ENCODE measurements around the gene MUC6. TPM values are rescaled to one million over a fixed set of nuclear protein-coding genes. Genes with fewer than 3 reads are reported as not detected.

The MUC6 gene, protein sequence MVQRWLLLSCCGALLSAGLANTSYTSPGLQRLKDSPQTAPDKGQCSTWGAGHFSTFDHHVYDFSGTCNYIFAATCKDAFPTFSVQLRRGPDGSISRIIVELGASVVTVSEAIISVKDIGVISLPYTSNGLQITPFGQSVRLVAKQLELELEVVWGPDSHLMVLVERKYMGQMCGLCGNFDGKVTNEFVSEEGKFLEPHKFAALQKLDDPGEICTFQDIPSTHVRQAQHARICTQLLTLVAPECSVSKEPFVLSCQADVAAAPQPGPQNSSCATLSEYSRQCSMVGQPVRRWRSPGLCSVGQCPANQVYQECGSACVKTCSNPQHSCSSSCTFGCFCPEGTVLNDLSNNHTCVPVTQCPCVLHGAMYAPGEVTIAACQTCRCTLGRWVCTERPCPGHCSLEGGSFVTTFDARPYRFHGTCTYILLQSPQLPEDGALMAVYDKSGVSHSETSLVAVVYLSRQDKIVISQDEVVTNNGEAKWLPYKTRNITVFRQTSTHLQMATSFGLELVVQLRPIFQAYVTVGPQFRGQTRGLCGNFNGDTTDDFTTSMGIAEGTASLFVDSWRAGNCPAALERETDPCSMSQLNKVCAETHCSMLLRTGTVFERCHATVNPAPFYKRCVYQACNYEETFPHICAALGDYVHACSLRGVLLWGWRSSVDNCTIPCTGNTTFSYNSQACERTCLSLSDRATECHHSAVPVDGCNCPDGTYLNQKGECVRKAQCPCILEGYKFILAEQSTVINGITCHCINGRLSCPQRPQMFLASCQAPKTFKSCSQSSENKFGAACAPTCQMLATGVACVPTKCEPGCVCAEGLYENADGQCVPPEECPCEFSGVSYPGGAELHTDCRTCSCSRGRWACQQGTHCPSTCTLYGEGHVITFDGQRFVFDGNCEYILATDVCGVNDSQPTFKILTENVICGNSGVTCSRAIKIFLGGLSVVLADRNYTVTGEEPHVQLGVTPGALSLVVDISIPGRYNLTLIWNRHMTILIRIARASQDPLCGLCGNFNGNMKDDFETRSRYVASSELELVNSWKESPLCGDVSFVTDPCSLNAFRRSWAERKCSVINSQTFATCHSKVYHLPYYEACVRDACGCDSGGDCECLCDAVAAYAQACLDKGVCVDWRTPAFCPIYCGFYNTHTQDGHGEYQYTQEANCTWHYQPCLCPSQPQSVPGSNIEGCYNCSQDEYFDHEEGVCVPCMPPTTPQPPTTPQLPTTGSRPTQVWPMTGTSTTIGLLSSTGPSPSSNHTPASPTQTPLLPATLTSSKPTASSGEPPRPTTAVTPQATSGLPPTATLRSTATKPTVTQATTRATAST (N-terminal part only)
- polyA plus RNA-seq (2013, experiment 1 of 2) = not detected
- polyA plus RNA-seq (2013, experiment 2 of 2) = not detected

DNA sequence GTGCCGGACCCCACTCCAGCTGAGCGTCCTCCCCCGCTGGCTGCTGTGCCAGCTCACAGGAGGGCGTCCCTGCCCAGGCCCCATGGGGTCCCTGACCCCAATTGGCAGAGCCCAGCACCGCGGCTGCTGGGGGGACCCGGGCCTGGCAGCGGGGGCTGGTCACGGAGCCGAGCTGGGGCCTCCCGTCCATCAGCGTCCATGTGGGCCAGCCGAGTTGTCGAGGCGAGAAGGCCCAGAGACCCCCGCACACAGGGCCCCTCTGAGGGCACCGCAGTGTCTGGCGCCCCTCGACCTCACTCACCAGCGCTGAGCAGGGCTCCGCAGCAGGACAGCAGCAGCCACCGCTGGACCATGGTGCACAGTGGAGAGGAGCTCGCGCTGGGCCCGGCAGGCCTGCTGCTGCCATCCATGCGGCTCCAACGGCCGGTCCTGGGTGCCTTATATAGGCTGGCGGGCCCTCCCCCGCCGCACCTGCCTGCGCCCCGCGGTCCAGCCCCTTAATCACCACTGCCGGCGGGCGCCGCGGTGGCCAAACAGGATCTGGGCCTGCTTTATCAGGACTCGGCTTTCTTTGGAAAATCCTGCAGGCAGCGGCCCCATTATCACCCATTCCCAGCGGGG lies at the start of gene MUC6:
Gene MUC6 (minus strand): TSS at position 416 of the 621 bp plus-strand sequence. CDS start 63 bp downstream, at position 353.
- Histone ChIP-seq H2AK5ac (ENCODE audit: low read length, severe bottlenecking) (no peak within 1 kb of the TSS), H2BK15ac (ENCODE audit: low read depth, poor library complexity, severe bottlenecking) (peak within 1 kb of the TSS; percentile 31), H4K8ac (ENCODE audit: low read length) (no peak within 1 kb of the TSS), H3K4ac (ENCODE audit: low read depth in 1 of 2, low read length in 2 of 2) (no peak within 1 kb of the TSS), H2AFZ (ENCODE audit: low read depth, low read length) (no peak within 1 kb of the TSS), H3K4me2 (ENCODE audit: low read length, poor library complexity, severe bottlenecking) (no peak within 1 kb of the TSS), H2BK120ac (ENCODE audit: low read depth, low read length) (no peak within 1 kb of the TSS), H3K14ac (ENCODE audit: low read length in 2 of 2) (no peak within 1 kb of the TSS), H3K23ac (ENCODE audit: low read length in 2 of 2) (no peak within 1 kb of the TSS), H3K9me3 (ENCODE audit: control insufficient read depth, low read length) (no peaks in the 10 kb centered on the region), H4K91ac (ENCODE audit: low read length) (no peak within 1 kb of the TSS), H3K36me3 (ENCODE audit: control insufficient read depth in 1 of 2, insufficient read depth in 2 of 2, low read depth in 1 of 2, low read length in 2 of 2) (no peaks in the 10 kb centered on the region), H3K27me3 (ENCODE audit: control insufficient read depth in 1 of 2, insufficient read depth in 1 of 2, low read length in 2 of 2) (peaks cover 0 to 45% of the 10 kb centered on the region in 2 experiments), H3K4me1 (ENCODE audit: control insufficient read depth, insufficient read depth, low read depth, low read length) (peaks cover 3% of the 10 kb centered on the region), H3K4me3 (ENCODE audit: insufficient read depth in 1 of 2, low read depth in 1 of 2, low read length in 2 of 2) (no peak within 1 kb of the TSS), H2BK5ac (ENCODE audit: low read depth, low read length, poor library complexity, severe bottlenecking) (no peak within 1 kb of the TSS), H3K9ac (ENCODE audit: low read length) (no peak within 1 kb of the TSS), H3K27ac (ENCODE audit: low read length, poor library complexity, severe bottlenecking) (no peak within 1 kb of the TSS), H3K79me1 (replicated peaks; ENCODE audit: low read length, poor library complexity, severe bottlenecking) (no peaks in the 10 kb centered on the region), H2BK12ac (ENCODE audit: low read length in 2 of 2) (no peak within 1 kb of the TSS), H3K18ac (ENCODE audit: low read depth in 1 of 2, low read length in 2 of 2) (no peak within 1 kb of the TSS)
- 88% methylated on average over 41 of the region's 42 CpGs for WGBS
- DNase-seq = no peak

DNA sequence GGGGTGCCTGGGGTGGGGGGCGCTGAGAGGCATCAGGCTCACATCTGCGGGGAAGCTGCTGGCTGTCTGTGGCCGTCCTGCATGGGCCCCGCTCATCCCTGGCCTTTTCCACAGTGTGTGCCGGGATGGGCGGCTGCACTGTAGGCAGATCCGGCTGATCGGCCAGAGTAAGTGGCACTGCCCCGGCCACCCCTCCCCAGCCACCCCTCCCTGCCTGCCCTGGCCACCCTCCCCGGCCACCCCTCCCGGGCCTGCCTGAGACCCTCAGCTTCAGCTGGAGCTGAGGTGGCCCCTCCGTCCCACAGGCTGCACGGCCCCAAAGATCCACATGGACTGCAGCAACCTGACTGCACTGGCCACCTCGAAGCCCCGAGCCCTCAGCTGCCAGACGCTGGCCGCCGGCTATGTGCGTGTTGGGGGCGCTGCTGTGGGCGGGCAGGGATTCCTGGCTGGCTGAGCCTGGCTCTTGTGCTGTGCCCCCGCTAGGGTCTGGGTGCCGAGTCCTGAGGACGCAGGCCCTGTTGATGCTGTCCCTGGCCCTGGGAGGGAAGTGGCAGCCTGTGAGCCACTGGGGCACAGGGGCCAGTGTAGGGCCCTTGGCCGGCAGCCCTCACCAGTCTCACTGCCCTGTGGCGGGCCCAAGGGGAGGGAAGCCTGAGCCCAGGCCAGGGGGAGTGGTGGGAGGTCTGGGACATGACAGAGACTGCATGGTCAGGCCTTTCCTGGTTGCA lies 49.1 kb upstream of the MUC6 start:
- Histone ChIP-seq H2BK5ac (ENCODE audit: low read depth, low read length, poor library complexity, severe bottlenecking) (no peak overlapping the region), H3K14ac (ENCODE audit: low read length in 2 of 2) (no peak overlapping the region), H2AK5ac (ENCODE audit: low read length, severe bottlenecking) (no peak overlapping the region), H3K4me1 (ENCODE audit: control insufficient read depth, insufficient read depth, low read depth, low read length) (peaks cover 1% of the 10 kb centered on the region), H3K9ac (ENCODE audit: low read length) (no peak overlapping the region), H4K8ac (ENCODE audit: low read length) (no peak overlapping the region), H3K27ac (ENCODE audit: low read length, poor library complexity, severe bottlenecking) (no peak overlapping the region), H3K27me3 (ENCODE audit: control insufficient read depth in 1 of 2, insufficient read depth in 1 of 2, low read length in 2 of 2) (peaks cover 4 to 16% of the 10 kb centered on the region in 2 experiments), H3K9me3 (ENCODE audit: control insufficient read depth, low read length) (no peaks in the 10 kb centered on the region), H2BK15ac (ENCODE audit: low read depth, poor library complexity, severe bottlenecking) (no peak overlapping the region), H3K23ac (ENCODE audit: low read length in 2 of 2) (no peak overlapping the region), H3K36me3 (ENCODE audit: control insufficient read depth in 1 of 2, insufficient read depth in 2 of 2, low read depth in 1 of 2, low read length in 2 of 2) (no peaks in the 10 kb centered on the region), H2AFZ (ENCODE audit: low read depth, low read length) (no peak overlapping the region), H4K91ac (ENCODE audit: low read length) (no peak overlapping the region), H3K4me2 (ENCODE audit: low read length, poor library complexity, severe bottlenecking) (no peak overlapping the region), H3K4ac (ENCODE audit: low read depth in 1 of 2, low read length in 2 of 2) (no peak overlapping the region), H3K79me1 (replicated peaks; ENCODE audit: low read length, poor library complexity, severe bottlenecking) (no peaks in the 10 kb centered on the region), H2BK12ac (ENCODE audit: low read length in 2 of 2) (no peak overlapping the region), H2BK120ac (ENCODE audit: low read depth, low read length) (no peak overlapping the region), H3K18ac (ENCODE audit: low read depth in 1 of 2, low read length in 2 of 2) (no peak overlapping the region), H3K4me3 (ENCODE audit: insufficient read depth in 1 of 2, low read depth in 1 of 2, low read length in 2 of 2) (no peak overlapping the region)
- DNase-seq = no peak
- 83% methylated on average over 26 of the region's 26 CpGs for WGBS

DNA sequence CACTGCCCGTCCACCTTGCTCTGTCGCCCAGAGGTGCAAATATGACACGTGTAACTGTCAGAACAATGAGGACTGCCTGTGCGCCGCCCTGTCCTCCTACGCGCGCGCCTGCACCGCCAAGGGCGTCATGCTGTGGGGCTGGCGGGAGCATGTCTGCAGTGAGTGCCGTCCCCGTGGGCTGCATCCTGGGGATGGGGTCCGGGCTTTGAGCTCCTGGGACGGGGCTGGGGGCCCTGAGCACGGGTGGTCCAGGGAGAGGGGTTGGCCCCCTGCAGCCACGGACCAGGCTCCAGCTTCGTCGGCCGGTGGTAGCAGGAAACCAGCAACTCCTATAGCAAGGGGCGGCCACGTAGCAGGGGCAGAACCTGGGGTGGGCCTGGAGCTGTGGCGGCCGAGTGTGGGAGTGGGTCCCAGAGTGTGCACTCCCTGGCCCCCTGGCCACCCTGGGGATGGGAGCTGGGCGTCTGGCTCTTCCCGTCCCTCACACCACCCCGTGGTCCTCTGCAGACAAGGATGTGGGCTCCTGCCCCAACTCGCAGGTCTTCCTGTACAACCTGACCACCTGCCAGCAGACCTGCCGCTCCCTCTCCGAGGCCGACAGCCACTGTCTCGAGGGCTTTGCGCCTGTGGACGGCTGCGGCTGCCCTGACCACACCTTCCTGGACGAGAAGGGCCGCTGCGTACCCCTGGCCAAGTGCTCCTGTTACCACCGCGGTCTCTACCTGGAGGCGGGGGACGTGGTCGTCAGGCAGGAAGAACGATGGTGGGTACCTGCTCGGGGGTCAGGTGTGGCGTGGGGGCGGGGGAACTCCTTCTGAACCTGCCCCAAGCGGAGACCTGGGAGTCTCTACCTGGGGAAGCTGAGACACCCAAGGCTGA lies 48.3 kb upstream of the MUC6 start:
- no peak overlapping the region for H2BK12ac ChIP-seq (ENCODE audit: low read length in 2 of 2)
- H3K4ac ChIP-seq (ENCODE audit: low read depth in 1 of 2, low read length in 2 of 2) = no peak overlapping the region
- H3K9ac ChIP-seq (ENCODE audit: low read length) = no peak overlapping the region
- H2BK15ac ChIP-seq (ENCODE audit: low read depth, poor library complexity, severe bottlenecking) = no peak overlapping the region
- WGBS = 90% methylated on average over 49 of the region's 49 CpGs
- H3K14ac ChIP-seq (ENCODE audit: low read length in 2 of 2) = peak overlapping the region in 1 of 2 experiments; percentile 79
- H3K18ac ChIP-seq (ENCODE audit: low read depth in 1 of 2, low read length in 2 of 2) = no peak overlapping the region
- no peaks in the 10 kb centered on the region for H3K9me3 ChIP-seq (ENCODE audit: control insufficient read depth, low read length)
- peaks cover 1% of the 10 kb centered on the region for H3K4me1 ChIP-seq (ENCODE audit: control insufficient read depth, insufficient read depth, low read depth, low read length)
- no peak overlapping the region for H4K91ac ChIP-seq (ENCODE audit: low read length)
- H3K27ac ChIP-seq (ENCODE audit: low read length, poor library complexity, severe bottlenecking) = no peak overlapping the region
- no peak overlapping the region for H2AFZ ChIP-seq (ENCODE audit: low read depth, low read length)
- H2BK5ac ChIP-seq (ENCODE audit: low read depth, low read length, poor library complexity, severe bottlenecking) = no peak overlapping the region
- no peaks in the 10 kb centered on the region for H3K36me3 ChIP-seq (ENCODE audit: control insufficient read depth in 1 of 2, insufficient read depth in 2 of 2, low read depth in 1 of 2, low read length in 2 of 2)
- H3K4me2 ChIP-seq (ENCODE audit: low read length, poor library complexity, severe bottlenecking) = no peak overlapping the region
- peaks cover 4 to 16% of the 10 kb centered on the region in 2 experiments for H3K27me3 ChIP-seq (ENCODE audit: control insufficient read depth in 1 of 2, insufficient read depth in 1 of 2, low read length in 2 of 2)
- H2AK5ac ChIP-seq (ENCODE audit: low read length, severe bottlenecking) = no peak overlapping the region
- DNase-seq = no peak
- no peak overlapping the region for H4K8ac ChIP-seq (ENCODE audit: low read length)
- no peak overlapping the region for H3K23ac ChIP-seq (ENCODE audit: low read length in 2 of 2)
- no peak overlapping the region for H3K4me3 ChIP-seq (ENCODE audit: insufficient read depth in 1 of 2, low read depth in 1 of 2, low read length in 2 of 2)
- H3K79me1 ChIP-seq (replicated peaks; ENCODE audit: low read length, poor library complexity, severe bottlenecking) = no peaks in the 10 kb centered on the region
- H2BK120ac ChIP-seq (ENCODE audit: low read depth, low read length) = no peak overlapping the region

All from mesenchymal stem cell (in vitro differentiated cells and primary cell).